ENCODE measurements around the gene SORT1. TPM values are rescaled to one million over a fixed set of nuclear protein-coding genes. Genes with fewer than 3 reads are reported as not detected.

Gene SORT1
- total and polyA plus RNA-seq, 2 of the 13 experiments (the other 11 are each of a cell fraction or from before 2014, with no cell fraction given), result 32.4 to 93.0 TPM

GRCh38 chr1:109269212-109269980 is 128.3 kb downstream of the SORT1 start:
- Histone ChIP-seq H3K4me2 (ENCODE audit: low read depth, low read length) (no peak overlapping the region), H3K9me3 (ENCODE audit: low read length) (no peaks in the 10 kb centered on the region), H2AFZ (ENCODE audit: low read length) (no peak overlapping the region), H3K36me3 (replicated peaks in 1 of 2; ENCODE audit: control insufficient read depth in 1 of 2, insufficient read depth in 2 of 2, low read length in 2 of 2) (peaks cover 4 to 8% of the 10 kb centered on the region in 2 experiments; a peak in 3 of 5 replicates), H3K9ac (ENCODE audit: insufficient read depth, low read depth, low read length) (no peak overlapping the region), H3K4me3 (replicated peaks in 1 of 3; ENCODE audit: insufficient read depth in 1 of 3, low read depth in 2 of 3, low read length in 3 of 3) (no peak overlapping the region), H3K79me2 (ENCODE audit: insufficient read depth, low read length) (no peaks in the 10 kb centered on the region), H4K20me1 (ENCODE audit: insufficient read depth, low read length) (no peaks in the 10 kb centered on the region), H3K27ac (ENCODE audit: extremely low read length, insufficient read depth, low read length) (no peak overlapping the region), H3K4me1 (ENCODE audit: insufficient read depth, low read length) (peaks cover 20% of the 10 kb centered on the region), H3K27me3 (ENCODE audit: control insufficient read depth in 1 of 2, insufficient read depth in 2 of 2, low read length in 2 of 2) (no peaks in the 10 kb centered on the region)
- intact Hi-C loops (cut with micrococcal nuclease; ENCODE audit: unreplicated experiment), result no loop called here
- 95% methylated on average over 13 of the region's 33 CpGs for WGBS (ENCODE audit: low lambda C conversion rate)
- FAIRE-seq (no peak), DNase-seq (ENCODE audit: low spot score) (no peak), ATAC-seq (no peak)
- ChIA-PET CTCF (ENCODE audit: low intra/inter-chr PET ratio, low total read pairs) (no interaction called here), POLR2A (no interaction called here)
- BruUV-seq (replicated peaks), result no TSS peak
- no peak for TF ChIP-seq ZNF468 (CRISPR knock-in tag; IDR thresholded peaks at IDR 0.05)
- no peak for TF ChIP-seq MNT (IDR thresholded peaks at IDR 0.05)
- no peak for TF ChIP-seq FOXO1 (CRISPR knock-in tag; IDR thresholded peaks at IDR 0.05)
- TF ChIP-seq ZNF883 (CRISPR knock-in tag; IDR thresholded peaks at IDR 0.05; ENCODE audit: not compliant biosample characterization), result no peak
- no peak for TF ChIP-seq ZNF609 (CRISPR knock-in tag; IDR thresholded peaks at IDR 0.05; ENCODE audit: borderline replicate concordance)
- TF ChIP-seq TAF1 (CRISPR knock-in tag; IDR thresholded peaks at IDR 0.05), result no peak
- in situ Hi-C loops (cut with HindIII; ENCODE audit: extremely low pct_ligation_motif_present, low pct_unique_long_range_greater_than_20kb), result loop anchor here (10.0 kb wide), 1 partner anchor 265 kb away; the partner anchor contains the start of gene GPR61
